Smooth muscle cell (in vitro differentiated cells): ENCODE results near the gene PGC. TPM values are rescaled to one million over a fixed set of nuclear protein-coding genes. Genes with fewer than 3 reads are reported as not detected.
"Not testable (repeated sequence)": the region's sequence is repeated elsewhere in the genome, so short reads cannot be mapped to it uniquely, and the experiment has no call there.

Source experiments
- DNase-seq: peaks from one replicate; lab custom pipeline; 2025; ENCODE audit not compliant: unreplicated experiment; lab: John Stamatoyannopoulos, UW
- H2AFZ ChIP-seq: fragments of 200-600 bp; sonication (generic); 2 replicates; pipeline ENCODE4 v1.6.0; 2016; ENCODE audit warnings: antibody characterized with exemption, low read depth, mild to moderate bottlenecking
- H3F3A ChIP-seq: fragments of 200-600 bp; sonication (generic); 2 replicates; pipeline ENCODE4 v1.6.0; 2017; ENCODE audit warnings: antibody characterized with exemption, low read depth
- H3K27ac ChIP-seq: fragments of 200-600 bp; sonication (generic); 2 replicates; pipeline ENCODE4 v1.5.1; 2016; ENCODE audit warnings: low read depth, mild to moderate bottlenecking
- H3K27me3 ChIP-seq: fragments of 200-600 bp; sonication (generic); 2 replicates; pipeline ENCODE4 v1.6.1; 2016; ENCODE audit warnings: low read depth, mild to moderate bottlenecking
- H3K36me3 ChIP-seq: fragments of 200-600 bp; sonication (generic); 2 replicates; pipeline ENCODE4 v1.5.1; 2016; ENCODE audit warnings: low read depth
- H3K4me1 ChIP-seq: fragments of 200-600 bp; sonication (generic); 2 replicates; pipeline ENCODE4 v1.5.1; 2016; ENCODE audit warnings: low read depth
- H3K4me2 ChIP-seq: fragments of 200-600 bp; sonication (generic); 2 replicates; pipeline ENCODE4 v1.6.0; 2016; ENCODE audit warnings: mild to moderate bottlenecking
- H3K4me3 ChIP-seq: fragments of 200-600 bp; sonication (generic); 2 replicates; pipeline ENCODE4 v1.5.1; 2016; ENCODE audit warnings: mild to moderate bottlenecking
- H3K79me2 ChIP-seq: fragments of 200-600 bp; sonication (generic); 2 replicates; pipeline ENCODE4 v1.6.0; 2016; ENCODE audit warnings: low read depth, mild to moderate bottlenecking
- H3K9ac ChIP-seq: fragments of 200-600 bp; sonication (generic); 2 replicates; pipeline ENCODE4 v1.6.0; 2016; ENCODE audit warnings: low read depth
- H3K9me3 ChIP-seq: fragments of 200-600 bp; sonication (generic); replicated peaks from 2 replicates; pipeline ENCODE4 v1.5.1; 2016; ENCODE audit warnings: low read depth
- H4K20me1 ChIP-seq: fragments of 200-600 bp; sonication (generic); 2 replicates; pipeline ENCODE4 v1.6.0; 2016; ENCODE audit warnings: low read depth
- CTCF ChIP-seq: fragments of 200-600 bp; sonication (generic); IDR thresholded peaks from 2 replicates; pipeline ENCODE4 v1.5.1; 2017; ENCODE audit warnings: borderline replicate concordance, mild to moderate bottlenecking, antibody characterized with exemption; ENCODE audit not compliant: insufficient read depth, poor library complexity, severe bottlenecking
- WGBS: methylation state at CpG from one replicate; pipeline ENCODE4 v1.1.7; 2016; ENCODE audit warnings: low lambda C conversion rate; 5-methylcytosine and 5-hydroxymethylcytosine counted together
- polyA plus RNA-seq: library from polyadenylated mRNA; unstranded; fragments of >200 nt; fragmentation: Nextera tagmentation; extraction: Ambion mirVana; gene quantifications from 2 replicates; pipeline ENCODE4 v1.2.1, GENCODE V29; 2016
- total RNA-seq: library from RNA; depleted of rRNA; stranded (reverse); fragments of >200 nt; gene quantifications from 2 replicates; pipeline ENCODE4 v1.2.3, GENCODE V29; 2014

Gene PGC
- total and polyA plus RNA-seq, 2 experiments from 2014 or later: not detected

- H3K4me3 ChIP-seq: no peak overlapping the region
- DNase-seq: no peak
- H3K4me1 ChIP-seq: no peaks in the 10 kb centered on the region
- peaks cover 5% of the 10 kb centered on the region for H3K27me3 ChIP-seq
- no peak overlapping the region for H2AFZ ChIP-seq
- H3K36me3 ChIP-seq: no peaks in the 10 kb centered on the region
- peak overlapping the region; percentile 3 for H3K27ac ChIP-seq
- WGBS: over 99% methylated on average over 8 of the region's 8 CpGs
- no peaks in the 10 kb centered on the region for H3F3A ChIP-seq
- no peaks in the 10 kb centered on the region for H3K9me3 ChIP-seq
- no peaks in the 10 kb centered on the region for H4K20me1 ChIP-seq
- H3K4me2 ChIP-seq: no peak overlapping the region
- no peak for TF ChIP-seq CTCF
- H3K9ac ChIP-seq: no peak overlapping the region
- no peaks in the 10 kb centered on the region for H3K79me2 ChIP-seq
Measured at GRCh38 chr6:41769376-41769775, 22.2 kb upstream of the PGC start.

DNA sequence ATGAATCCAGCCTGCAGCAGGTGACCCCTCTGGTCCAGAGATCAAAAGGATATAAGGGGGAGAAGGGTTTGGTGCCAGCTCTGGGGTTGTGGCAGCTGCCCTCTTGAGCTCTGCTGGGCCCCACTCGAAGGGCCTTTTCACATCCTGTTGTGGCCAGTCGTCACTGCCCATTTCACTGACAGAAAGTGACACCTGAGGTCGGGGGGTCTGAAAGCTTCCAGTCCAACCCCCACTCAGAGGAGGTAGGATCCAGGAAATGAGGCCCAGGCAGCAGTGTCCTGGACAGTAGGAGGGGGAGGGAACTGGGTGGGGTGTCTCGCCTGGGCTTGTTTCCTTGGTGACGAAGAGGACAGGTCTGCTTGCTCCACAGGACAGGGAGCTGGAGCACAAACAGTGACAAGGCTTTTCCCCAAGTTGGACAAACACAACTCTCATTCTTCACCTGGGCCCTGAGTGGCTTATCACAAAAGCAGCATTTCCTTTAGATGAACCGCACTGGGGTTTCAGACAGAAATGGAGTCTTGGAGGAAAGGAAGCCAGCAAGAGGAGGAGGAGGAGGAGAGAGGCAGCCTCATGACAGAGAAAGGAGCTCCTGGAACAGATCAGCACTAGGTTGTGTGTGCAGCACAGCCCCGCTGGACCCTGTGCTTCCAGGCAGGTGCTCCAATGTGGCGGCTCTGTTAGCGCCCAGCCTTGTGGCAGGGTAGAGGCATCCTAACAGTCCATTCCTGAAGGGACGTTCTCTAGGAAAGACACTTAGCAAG, 21.5 kb upstream of the PGC start:
- H3K9ac ChIP-seq: no peak overlapping the region
- H3F3A ChIP-seq: no peaks in the 10 kb centered on the region
- H3K27me3 ChIP-seq: peaks cover 5% of the 10 kb centered on the region
- H3K4me2 ChIP-seq: no peak overlapping the region
- no peaks in the 10 kb centered on the region for H4K20me1 ChIP-seq
- no peak for DNase-seq
- H3K36me3 ChIP-seq: no peaks in the 10 kb centered on the region
- H3K79me2 ChIP-seq: no peaks in the 10 kb centered on the region
- H3K27ac ChIP-seq: peak overlapping the region; percentile 3
- no peaks in the 10 kb centered on the region for H3K9me3 ChIP-seq
- H3K4me1 ChIP-seq: no peaks in the 10 kb centered on the region
- 79% methylated on average over 10 of the region's 10 CpGs for WGBS
- no peak for TF ChIP-seq CTCF
- no peak overlapping the region for H2AFZ ChIP-seq
- no peak overlapping the region for H3K4me3 ChIP-seq

DNA sequence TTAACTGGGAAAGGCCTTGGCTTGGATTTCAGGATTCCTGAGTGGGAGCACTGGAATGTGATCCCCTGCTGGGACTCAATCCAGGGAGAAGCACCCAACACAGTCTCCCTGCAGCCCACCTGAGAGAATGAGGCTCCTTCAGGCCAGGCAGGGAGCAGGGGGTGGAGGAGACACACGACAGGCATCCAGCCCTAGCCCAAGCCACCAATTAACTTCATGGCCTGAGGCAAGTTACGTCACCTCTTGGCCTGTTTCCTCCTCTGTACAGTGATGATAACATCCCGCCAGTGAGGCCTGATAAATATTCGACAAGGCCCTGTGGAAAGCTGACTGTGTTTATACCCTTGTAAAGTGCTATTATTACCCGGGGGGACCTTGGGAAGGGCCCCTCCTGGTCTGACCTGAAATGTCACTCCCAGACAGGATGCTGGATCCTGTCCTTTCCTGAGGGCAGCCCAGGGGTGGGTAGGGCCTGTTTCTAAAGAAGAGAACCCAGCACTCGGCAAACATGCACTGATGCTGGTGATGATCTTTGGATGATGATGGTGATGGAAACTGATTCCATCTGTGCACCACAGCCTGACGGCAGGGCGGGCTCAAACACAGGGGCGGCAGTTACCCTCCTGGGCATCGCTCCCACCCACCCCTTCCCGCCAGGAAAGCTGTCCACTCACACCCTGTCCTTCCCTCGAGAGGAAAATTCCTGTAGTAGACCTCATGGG, 20.1 kb upstream of the PGC start:
- Histone ChIP-seq H3K79me2 (no peaks in the 10 kb centered on the region), H3K4me2 (no peak overlapping the region), H3K4me1 (no peaks in the 10 kb centered on the region), H3K27me3 (peaks cover 5% of the 10 kb centered on the region), H3K27ac (peak overlapping the region; percentile 10), H3F3A (no peaks in the 10 kb centered on the region), H3K9ac (no peak overlapping the region), H3K4me3 (no peak overlapping the region), H3K9me3 (no peaks in the 10 kb centered on the region), H4K20me1 (no peaks in the 10 kb centered on the region), H2AFZ (no peak overlapping the region), H3K36me3 (no peaks in the 10 kb centered on the region)
- 44% methylated on average over 12 of the region's 12 CpGs for WGBS
- DNase-seq: no peak
- no peak for TF ChIP-seq CTCF

- H3F3A ChIP-seq, H3K27ac ChIP-seq, H3K4me1 ChIP-seq, DNase-seq, H3K27me3 ChIP-seq, H3K4me3 ChIP-seq, H3K79me2 ChIP-seq, H3K9ac ChIP-seq, H4K20me1 ChIP-seq, H3K4me2 ChIP-seq, H3K9me3 ChIP-seq, H3K36me3 ChIP-seq, H2AFZ ChIP-seq: not testable (repeated sequence)
- WGBS: 94% methylated on average over 4 of the region's 4 CpGs
Measured at GRCh38 chr6:41766043-41766664, 19.0 kb upstream of the PGC start.
